HG03139 (cell line): ENCODE results near the gene MERTK.

Experiments used
- ATAC-seq: cut with Tn5 transposase; IDR thresholded peaks from one replicate; pipeline ENCODE4 v1.9.1; 2021; ENCODE audit not compliant: unreplicated experiment

MERTK gene

DNA sequence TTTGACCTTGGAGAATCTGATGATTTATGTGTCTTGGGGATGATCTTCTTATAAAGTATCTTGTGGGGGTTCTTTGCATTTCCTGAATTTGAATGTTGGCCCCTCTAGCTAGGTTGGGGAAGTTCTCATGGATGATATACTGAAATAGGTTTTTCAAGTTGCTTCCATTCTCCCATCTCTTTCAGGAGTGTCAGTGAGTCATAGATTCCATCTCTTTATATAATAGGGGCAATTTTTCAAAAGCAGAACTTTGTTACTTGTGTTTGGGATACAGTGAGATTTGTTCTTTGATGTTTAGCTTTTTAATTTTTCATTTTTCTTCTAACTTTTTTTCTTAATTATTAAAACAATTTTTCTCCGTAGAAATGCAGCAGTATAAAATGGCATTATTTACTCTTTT lies 176.1 kb downstream of the MERTK start:
- ATAC-seq = no peak

DNA sequence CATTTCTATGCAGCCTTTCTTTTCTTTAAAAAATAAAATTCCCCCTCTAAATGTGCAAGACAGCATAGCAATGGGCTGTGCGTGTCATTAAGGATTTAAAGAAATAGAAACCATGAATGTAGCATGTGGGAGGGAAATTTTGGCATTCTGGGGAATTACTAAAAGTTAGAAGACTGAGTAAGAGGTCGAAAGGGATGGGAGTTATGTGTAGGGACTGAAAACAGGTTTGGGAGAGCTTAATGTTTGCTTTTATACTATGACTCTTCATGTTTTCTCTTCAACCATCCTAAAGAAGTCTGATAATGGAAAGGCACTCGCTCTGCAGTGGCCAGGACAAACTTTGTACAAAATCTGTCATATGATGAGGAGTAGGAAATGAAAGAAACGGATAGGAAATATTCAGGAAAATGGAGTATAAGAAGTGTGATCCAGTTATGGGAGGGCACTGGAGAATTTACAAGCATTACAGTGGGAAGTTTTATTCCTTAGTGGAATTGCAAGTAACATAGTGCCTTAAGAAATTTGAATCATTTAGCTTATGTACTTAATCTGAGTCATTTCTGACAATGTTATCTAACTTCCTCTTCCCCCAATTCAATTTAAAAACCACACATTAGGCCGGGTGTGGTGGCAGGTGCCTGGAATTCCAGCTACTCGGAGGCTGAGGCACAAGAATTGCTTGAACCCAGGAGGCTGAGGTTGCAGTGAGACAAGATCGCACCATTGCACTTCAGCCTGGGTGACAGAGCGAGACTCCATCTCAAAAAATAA lies 177.3 kb downstream of the MERTK start:
- no peak for ATAC-seq

GRCh38 chr2:112077814-112078213 lies 179.4 kb downstream of the MERTK start:
- ATAC-seq = no peak
